ENCODE measurements around the gene DNAH14. TPM values are rescaled to one million over a fixed set of nuclear protein-coding genes. Genes with fewer than 3 reads are reported as not detected.

Gene DNAH14
- total RNA-seq, 2 donors from 2014 or later, result 8.2 to 10.4 TPM

DNA sequence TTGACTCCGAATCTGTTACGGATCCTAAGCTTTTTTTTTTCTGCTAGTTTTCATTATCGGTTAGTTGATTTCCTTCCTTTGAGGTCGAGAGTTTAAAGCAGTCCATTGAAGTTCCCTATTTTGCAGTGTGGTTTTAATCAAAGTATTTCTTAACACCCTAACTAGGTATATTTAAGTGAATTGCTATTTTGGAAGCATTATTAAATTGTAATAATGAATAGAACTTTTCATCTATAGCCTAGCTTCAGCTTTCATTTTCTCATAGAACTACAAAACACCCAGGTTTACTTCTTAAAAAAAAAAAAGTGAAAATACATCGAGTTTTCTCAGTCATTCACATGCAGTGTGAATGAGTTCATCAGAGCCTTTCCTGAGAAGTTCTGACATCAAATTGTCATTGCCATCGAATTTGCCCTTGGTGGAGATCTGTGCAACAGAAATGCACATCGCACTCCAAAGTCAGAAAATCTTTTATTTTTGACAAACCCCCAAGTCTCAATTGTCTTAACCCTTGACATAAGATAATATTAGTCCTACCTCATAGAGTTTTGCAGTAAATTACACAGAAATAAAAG is 499.5 kb downstream of the DNAH14 start:
- ATAC-seq (no peak), DNase-seq (no peak)
- intact Hi-C loops (cut with DNase I), result no loop called here

DNA sequence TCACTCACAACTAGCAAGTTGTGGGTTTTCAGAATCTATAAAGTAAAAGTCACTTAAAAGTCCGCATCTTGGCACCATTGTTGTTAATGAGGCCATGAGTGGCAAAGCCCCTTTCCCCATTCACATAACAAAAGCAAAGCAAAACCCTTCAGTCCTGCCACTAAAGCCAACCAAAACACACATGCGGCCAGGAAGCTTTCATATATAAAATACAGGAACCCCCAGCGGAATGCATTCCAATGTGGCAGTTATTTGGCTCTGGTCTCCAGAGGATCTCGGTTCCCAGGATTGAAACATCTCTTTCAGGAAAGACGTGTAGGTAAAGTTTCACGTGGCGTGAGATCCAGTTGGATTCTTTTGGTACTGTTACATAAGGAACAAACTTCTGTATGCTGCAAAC is 500.8 kb downstream of the DNAH14 start:
- intact Hi-C loops (cut with DNase I), result no loop called here
- ATAC-seq, result no peak

DNA sequence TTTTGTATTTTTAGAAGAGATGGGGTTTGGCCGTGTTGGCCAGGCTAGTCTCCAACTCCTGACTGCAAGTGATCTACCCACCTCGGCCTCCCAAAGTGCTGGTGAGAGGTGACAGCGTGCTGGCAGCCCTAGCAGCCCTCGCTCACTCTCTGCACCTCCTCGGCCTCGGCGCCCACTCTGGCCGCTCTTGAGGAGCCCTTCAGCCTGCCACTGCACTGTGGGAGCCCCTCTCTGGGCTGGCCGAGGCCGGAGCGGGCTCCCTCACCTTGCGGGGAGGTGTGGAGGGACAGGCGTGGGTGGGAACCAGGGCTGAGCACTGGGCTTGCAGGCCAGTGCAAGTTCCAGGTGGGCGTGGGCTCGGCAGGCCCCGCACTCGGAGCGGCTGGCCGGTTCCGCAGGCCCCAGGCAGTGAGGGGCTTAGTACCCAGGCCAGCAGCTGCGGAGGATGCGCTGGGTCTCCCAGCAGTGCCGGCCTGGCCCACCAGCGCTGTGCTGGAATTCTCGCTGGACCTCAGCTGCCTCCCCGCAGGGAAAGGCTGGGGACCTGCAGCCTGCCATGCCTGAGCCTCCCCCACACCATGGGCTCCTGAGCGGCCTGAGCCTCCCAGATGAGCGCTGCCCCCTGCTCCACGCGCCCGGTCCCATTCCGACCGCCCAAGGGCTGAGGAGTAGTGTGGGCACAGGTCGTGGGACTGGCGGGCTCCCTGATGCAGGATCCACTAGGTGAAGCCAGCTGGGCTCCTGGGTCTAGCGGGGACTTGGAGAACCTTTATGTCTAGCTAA is 501.8 kb downstream of the DNAH14 start:
- intact Hi-C loops (cut with DNase I), result no loop called here
- no peak for ATAC-seq
- no peak for DNase-seq

More for the DNA sequence above, 500.8 kb downstream of the DNAH14 start:
- DNase-seq, result no peak

DNA sequence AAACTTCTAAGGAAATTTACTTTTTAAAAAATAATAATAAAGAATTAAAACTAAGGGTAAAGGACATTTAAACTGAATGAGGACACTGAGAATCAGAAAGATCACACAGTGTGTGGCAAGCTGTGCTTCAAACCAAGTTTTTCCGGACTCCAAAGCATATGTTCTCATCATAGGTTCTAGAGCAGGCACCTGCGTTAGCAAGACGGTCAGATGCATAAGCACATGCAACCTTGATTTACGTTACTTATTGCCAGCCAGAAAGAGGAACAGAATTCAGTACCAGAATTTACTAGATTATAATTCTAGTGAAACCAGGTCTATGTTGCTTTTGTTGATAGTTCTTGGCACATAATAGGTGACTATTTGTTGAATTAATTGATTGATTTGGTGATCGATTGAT is 504.6 kb downstream of the DNAH14 start:
- DNase-seq, result no peak
- intact Hi-C loops (cut with DNase I), result no loop called here
- ATAC-seq, result no peak

DNA sequence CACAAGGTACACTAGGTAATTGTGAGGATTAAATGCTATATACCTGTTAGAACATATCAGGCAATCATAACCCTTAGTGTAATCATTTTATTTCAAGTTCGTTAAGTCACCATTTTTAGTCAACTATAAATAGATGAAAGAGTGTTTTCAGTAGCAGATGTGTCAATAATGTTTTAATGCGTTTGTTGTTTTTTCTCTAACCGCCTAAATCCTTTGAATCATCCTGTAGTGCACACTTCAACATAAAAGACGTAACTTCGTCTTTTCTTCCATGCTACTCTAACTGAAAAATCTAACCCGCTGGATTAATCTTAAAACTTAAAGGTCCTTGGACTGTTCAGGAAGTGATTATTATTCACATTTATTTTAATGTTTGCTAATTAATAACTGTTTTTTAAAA is 505.6 kb downstream of the DNAH14 start:
- DNase-seq, result no peak
- intact Hi-C loops (cut with DNase I), result no loop called here
- ATAC-seq, result no peak

DNA sequence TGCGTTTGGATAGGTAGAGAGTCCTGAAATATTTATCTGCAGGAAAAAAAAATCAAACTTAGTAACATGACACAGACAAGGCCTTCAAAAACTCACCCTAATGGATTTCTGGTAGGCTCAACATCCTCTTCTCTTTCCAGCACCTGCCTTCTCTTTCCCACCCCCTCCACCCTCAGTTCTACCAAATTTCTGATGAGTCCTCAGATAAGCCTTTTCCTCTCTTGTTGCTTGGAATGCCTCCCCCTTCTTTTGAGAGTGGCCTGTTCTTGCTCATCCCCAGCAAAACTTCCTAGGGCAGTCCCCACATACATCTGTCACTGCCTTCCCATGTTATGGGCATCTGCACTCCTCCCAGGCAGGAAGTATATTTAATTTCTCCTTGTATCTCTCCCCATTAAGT is 506.0 kb downstream of the DNAH14 start:
- intact Hi-C loops (cut with DNase I), result no loop called here
- no peak for ATAC-seq
- no peak for DNase-seq

DNA sequence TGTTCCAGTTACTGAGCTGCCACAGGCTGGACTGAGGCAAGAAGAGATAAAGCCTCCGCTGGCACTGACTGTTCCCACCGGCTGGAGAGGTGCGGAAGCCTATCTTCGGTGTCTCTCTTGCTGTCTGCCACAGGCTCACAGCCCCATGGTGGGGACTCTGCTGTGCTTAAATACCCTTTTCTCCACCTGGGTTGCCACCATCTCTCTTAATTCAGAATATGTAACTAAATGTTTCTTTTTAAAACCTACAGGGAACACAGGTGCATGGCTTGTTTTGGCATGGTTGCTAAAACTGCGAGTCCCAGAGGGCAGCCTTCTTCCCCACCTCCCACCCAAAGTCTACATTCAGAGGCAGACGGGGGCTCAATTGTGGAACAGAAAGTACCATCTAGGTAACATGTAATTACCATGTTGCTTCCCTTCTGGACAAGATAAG is 506.5 kb downstream of the DNAH14 start:
- ATAC-seq (peak; percentile 47 to 72), DNase-seq (no peak)
- intact Hi-C loops (cut with DNase I), result no loop called here

DNA sequence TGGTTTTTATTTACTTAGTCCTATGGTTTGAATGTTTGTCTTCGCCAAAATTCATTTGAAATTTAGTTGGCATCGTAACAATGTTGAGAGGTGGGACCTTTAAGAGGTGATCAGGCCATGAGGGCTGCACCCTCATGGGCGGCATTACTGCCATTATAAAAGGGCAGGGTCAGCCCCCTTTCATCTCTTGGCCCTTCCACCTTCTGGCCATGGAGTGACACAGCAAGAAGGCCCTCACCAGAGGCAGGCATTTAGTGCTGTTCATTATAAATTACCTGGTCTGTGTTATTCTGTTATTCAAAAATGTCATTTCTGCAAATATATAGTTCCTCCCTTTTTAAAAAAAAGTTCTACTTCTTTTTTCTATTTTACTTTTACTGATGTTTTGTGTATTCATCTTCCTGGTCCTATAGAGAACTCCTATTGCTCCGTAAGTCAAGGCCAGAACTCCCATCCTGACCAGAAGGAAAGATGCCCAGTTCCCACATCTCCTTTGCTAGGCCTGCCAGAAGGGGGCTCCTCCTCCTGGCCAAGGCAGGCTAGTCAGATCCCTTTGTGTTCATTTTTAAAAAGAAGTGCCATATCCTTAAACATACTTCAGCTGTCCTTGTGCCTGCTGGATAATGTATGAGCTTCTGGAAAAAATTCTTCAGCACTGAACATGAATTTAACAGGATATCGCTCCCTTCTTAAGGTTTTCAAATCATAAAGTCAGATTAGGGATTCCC is 508.4 kb downstream of the DNAH14 start:
- ATAC-seq, result peak in 1 of 2 donors; percentile 34
- intact Hi-C loops (cut with DNase I), result no loop called here
- DNase-seq, result no peak

DNA sequence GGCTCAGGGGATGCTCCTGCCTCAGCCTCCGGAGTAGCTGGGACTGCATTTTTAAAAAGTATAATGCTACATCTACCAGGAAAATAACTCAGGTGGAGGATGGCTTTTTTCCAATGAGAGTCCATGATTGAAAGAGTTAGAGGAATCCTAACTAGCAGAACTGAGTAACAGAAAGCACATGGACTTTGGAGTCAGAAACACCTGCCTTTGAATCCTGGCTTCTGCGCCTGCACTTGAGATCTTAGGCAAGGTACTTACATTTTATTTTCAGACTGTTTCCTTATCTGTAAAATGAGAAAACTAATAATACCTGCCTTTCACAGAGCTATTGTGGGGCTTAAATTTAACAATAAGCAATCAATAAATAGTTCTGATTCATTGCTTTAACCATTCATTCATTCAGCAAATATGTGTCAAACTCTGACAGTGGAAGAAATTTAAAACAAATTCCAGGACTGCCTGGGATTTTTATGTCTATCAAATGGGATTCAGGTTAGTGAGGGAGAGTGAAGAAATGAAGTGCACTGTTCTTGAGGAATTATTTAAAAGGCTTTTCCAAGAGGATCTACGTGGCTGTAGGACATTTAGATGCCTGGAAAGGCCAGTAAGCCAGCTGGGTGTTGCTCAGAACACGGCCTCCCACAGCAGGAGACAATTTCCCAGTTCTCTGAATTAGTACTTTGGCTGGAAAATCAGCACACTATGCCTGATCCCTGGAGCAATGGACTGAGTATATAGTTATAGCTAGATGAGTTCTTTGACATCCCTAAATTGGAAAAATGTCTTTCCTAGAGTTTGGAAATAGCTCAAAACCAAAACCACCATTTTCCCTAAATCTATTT is 511.1 kb downstream of the DNAH14 start:
- no peak for ATAC-seq
- no peak for DNase-seq
- intact Hi-C loops (cut with DNase I), result no loop called here

DNA sequence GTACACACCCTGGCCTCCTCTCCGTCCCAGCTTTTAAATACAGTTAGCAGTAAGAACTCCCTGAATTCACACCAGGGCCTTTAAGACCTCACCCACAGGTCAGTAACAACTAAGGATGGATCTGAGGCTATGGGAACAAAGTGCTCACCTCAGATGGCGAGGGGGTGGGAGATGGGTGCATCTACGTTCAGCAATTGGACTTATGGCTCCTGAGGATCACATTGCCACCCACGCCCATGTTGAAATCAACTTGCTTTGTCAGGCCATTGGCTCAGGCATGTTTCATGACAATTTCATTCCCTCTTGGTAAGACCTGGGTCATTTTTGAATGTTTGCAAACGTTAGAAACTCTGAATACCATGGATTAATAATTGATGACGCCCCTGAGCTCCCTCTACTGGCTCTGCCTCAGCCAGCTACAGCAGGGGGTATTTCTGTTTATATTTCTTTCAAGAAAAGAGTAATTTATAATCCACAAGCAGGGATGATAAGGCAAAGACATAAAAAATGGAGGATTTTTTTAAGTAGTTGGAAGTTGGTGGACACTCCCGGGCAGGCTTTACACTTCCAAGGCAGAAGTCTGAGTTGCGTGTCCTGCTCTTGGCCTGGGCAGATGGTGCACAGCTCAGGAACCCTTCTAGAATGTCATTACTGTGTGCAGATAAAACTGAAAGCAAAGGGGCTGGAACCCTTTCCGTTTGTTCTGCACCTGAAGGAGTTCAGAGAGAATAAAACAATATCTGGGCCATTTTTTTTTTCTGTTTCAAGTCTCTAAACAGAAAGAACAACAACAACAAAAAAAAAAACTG is 512.0 kb downstream of the DNAH14 start:
- intact Hi-C loops (cut with DNase I), result no loop called here
- no peak for ATAC-seq
- no peak for DNase-seq

DNA sequence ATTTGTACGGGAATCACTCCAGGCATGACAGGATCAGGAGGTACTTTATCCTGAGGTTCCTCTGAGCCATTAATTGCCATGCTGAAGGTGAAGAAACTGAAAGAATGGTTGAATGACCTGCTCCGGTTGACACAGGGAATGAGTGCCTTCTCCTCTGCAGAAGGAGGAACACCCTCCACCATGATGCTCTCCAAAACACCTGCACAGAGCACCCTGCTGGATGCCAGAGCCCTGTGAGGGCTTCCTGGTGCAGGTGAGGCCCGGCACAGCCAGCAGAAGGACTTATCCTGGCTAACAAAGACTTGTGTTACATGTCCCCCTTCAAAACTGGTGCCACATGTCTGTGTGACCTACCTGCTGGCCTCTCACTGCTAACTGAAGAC is 512.6 kb downstream of the DNAH14 start:
- no peak for DNase-seq
- no peak for ATAC-seq
- intact Hi-C loops (cut with DNase I), result no loop called here

DNA sequence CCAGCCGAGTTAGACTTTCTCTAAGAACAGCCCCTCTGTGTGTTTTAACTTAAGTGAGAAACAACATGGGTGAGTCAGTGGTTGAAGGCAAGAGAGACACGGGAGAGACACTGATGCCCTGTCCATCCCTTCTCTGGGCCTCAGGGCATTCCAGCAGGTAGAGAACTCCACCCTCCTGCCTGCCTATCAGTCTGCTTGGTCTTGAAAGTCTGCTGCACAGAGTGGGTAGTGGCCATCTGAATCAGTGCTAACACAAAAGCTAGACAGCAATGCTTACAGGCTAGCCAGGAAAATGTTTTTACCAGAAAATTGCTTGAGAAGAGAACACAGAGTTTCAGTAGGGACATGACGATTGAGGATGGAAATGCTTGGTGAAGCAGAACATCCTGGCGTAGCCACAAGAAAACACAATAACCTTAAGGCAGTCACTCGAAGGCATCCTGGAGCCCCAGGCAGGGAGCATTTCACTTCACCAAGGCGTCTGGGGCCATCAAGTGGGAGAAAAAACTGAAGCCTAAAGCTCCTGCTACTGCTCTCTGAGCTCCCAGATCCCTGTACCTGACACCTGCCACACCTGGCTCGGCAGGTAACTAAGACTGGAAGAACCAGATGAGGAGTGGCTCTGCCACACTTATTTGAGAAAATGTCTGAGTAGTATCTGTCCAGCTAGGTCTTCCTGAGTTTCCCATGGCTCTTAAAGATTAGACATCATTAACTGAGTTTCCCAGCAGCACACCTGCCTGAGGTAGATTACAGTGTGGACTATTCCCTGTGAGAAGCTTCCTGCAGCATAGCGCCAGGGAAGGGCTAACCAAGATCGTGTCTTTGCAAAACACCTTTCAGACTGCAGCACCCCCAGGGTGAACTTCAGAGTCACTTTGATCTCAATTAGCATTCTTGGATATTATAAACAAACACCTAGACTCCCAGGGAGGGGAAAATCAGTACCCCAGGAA is 516.4 kb downstream of the DNAH14 start:
- no peak for DNase-seq
- no peak for ATAC-seq
- intact Hi-C loops (cut with DNase I), result no loop called here

DNA sequence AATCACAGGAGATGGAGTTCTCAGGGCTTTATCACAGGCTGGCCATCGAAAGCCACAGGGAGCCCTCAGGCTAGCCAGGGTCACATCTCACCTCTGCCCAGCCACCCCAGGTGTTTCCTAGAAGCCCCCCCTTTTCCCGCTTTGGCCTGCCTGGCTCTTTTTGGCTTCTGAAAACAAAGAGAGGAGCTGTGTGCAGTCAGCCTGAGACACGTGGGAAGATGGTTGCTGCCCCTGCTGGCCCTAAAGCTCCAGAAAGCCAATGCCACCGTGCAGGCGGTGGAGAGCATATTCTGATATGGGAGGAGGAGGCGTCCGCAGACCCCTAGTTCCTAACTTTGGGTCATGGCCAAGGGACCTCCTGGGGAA is 517.1 kb downstream of the DNAH14 start:
- no peak for DNase-seq
- no peak for ATAC-seq
- intact Hi-C loops (cut with DNase I), result no loop called here

DNA sequence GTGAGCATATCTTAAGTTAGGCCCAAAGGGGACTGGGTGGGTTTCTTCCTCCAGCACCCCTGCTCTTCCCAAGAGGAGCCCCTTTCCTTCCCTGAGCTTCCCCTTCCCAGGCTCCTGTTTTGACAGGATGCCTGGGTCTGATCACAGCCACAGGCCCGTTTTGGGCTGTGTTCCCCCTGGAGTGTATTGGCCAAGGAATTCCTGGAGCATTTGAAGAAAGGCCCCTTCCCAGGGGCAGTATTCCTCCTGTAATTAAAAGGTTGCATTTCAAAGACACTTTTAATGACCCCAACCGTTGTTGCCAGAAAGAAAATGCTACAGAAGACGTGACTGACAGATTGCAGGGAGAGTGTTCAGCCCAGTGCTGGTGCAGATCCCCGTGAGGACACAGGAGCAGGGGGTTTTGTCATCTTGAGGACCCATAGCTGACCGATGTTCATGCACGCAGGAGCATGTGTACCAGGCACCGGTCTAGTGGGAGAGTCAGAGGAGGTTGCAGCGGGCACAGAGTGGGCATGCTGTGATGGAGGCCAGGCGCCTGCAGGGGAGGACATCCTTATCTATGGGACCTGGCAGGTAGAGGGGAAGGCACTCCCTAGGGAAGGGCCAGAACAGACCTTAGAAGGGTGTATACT is 517.6 kb downstream of the DNAH14 start:
- DNase-seq, result no peak
- intact Hi-C loops (cut with DNase I), result no loop called here
- ATAC-seq, result peak in 1 of 2 donors; percentile 2

DNA sequence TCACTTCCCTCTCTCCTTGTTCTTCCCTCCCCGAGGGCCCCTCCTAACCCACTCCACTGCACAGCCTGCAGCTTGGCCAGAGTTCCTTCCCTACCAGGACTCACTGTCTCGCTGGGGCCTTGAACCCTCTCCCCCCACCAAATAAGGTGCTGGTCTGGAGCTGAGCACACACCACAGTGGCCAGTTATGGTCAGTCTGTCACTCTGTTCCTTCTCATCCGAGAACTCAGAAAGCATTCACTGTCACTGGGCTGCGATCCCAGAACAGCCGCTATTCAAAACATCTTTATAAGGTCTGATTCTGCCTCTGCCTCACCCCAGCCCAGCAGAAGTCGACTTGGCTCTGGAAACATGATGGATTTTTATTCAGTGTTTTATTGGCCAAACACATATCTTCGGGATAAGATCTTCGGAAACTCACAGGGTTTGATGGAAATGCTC is 518.2 kb downstream of the DNAH14 start:
- intact Hi-C loops (cut with DNase I), result no loop called here
- no peak for DNase-seq
- ATAC-seq, result peak; percentile 62 to 67

DNA sequence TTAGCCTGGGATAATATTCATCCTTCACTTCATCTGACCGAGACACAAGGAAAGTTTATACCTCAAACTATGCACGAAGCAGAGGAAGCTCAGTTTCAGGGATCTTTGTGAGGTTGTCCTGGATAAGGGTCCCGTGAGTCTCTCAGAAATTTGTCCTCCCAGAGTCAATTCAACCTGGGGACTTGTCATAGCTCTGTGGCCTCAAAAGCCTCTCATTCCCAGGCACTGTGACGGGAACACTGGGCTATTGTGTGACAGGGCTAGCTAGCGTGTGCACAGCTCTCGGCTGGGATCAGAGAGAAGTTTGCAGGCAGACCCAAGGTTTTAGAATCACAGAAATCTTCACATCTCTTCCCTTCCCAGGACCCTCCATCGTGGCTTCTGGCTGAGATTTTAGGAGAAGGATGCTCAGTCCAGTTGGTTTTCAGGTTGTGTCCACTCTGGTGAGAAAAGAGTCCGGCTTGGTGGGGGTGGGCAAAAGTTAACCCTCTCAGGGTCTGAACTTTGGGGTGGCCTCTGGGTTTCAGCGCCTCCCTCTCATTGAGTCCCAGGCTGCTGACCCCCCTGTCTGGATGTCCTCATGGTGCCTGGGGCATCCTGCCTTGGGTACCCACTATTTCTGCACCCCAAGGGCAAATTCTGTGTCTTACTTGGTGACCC is 518.8 kb downstream of the DNAH14 start:
- DNase-seq, result no peak
- intact Hi-C loops (cut with DNase I), result no loop called here
- ATAC-seq, result peak in 1 of 2 donors; percentile 10

All from left cardiac atrium (tissue), 4 donors.